Measurements from ENCODE around the gene TTC33.

The TTC33 gene

DNA sequence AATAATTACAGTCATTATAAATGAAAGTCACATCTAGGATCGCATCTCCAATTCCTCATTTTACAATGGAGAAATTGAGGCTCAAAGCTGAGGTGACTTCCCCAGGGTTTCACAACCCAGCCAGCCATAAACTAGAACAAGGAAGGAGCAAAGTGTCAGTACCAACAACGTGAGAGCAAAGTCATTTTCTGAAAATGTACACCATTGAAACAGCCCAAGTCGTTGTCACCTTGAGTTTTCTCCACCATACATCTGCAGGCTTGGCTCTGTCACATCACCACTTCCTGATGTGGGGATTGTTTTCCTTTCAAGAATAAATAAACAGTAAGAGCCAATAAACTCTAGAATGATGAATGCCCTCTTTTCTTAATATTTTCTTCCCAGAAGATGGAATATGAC is 260.5 kb downstream of the TTC33 start:
- TF ChIP-seq, protein P1, sequence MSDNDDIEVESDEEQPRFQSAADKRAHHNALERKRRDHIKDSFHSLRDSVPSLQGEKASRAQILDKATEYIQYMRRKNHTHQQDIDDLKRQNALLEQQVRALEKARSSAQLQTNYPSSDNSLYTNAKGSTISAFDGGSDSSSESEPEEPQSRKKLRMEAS (IDR thresholded peaks at IDR 0.05), result no peak
- TF ChIP-seq, protein P2, sequence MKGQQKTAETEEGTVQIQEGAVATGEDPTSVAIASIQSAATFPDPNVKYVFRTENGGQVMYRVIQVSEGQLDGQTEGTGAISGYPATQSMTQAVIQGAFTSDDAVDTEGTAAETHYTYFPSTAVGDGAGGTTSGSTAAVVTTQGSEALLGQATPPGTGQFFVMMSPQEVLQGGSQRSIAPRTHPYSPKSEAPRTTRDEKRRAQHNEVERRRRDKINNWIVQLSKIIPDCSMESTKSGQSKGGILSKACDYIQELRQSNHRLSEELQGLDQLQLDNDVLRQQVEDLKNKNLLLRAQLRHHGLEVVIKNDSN (IDR thresholded peaks at IDR 0.05), result no peak
- no peak for TF ChIP-seq CREB1 (IDR thresholded peaks at IDR 0.05; ENCODE audit: low read depth)
- TF ChIP-seq, protein P3, sequence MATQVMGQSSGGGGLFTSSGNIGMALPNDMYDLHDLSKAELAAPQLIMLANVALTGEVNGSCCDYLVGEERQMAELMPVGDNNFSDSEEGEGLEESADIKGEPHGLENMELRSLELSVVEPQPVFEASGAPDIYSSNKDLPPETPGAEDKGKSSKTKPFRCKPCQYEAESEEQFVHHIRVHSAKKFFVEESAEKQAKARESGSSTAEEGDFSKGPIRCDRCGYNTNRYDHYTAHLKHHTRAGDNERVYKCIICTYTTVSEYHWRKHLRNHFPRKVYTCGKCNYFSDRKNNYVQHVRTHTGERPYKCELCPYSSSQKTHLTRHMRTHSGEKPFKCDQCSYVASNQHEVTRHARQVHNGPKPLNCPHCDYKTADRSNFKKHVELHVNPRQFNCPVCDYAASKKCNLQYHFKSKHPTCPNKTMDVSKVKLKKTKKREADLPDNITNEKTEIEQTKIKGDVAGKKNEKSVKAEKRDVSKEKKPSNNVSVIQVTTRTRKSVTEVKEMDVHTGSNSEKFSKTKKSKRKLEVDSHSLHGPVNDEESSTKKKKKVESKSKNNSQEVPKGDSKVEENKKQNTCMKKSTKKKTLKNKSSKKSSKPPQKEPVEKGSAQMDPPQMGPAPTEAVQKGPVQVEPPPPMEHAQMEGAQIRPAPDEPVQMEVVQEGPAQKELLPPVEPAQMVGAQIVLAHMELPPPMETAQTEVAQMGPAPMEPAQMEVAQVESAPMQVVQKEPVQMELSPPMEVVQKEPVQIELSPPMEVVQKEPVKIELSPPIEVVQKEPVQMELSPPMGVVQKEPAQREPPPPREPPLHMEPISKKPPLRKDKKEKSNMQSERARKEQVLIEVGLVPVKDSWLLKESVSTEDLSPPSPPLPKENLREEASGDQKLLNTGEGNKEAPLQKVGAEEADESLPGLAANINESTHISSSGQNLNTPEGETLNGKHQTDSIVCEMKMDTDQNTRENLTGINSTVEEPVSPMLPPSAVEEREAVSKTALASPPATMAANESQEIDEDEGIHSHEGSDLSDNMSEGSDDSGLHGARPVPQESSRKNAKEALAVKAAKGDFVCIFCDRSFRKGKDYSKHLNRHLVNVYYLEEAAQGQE (IDR thresholded peaks at IDR 0.05; ENCODE audit: low read depth), result no peak
- no peak for TF ChIP-seq YY1 (IDR thresholded peaks at IDR 0.05; ENCODE audit: low read depth)
- no peak for TF ChIP-seq RAD21 (IDR thresholded peaks at IDR 0.05; ENCODE audit: low read depth)
- no peak for TF ChIP-seq CEBPB (IDR thresholded peaks at IDR 0.05)
- TF ChIP-seq NFIC (IDR thresholded peaks at IDR 0.05), result no peak
- no peak for TF ChIP-seq ZBTB7A (IDR thresholded peaks at IDR 0.05; ENCODE audit: low read depth)
- no peak for TF ChIP-seq EP300 (IDR thresholded peaks at IDR 0.05; ENCODE audit: borderline replicate concordance)
- no peak for TF ChIP-seq EGR1 (IDR thresholded peaks at IDR 0.05)
- TF ChIP-seq TCF12 (IDR thresholded peaks at IDR 0.05; ENCODE audit: low read depth), result no peak
- TF ChIP-seq TAF1 (IDR thresholded peaks at IDR 0.05; ENCODE audit: low read depth), result no peak
- TF ChIP-seq TEAD4 (IDR thresholded peaks at IDR 0.05), result no peak
- no peak for TF ChIP-seq FOXM1 (IDR thresholded peaks at IDR 0.05; ENCODE audit: borderline replicate concordance, low read depth)

DNA sequence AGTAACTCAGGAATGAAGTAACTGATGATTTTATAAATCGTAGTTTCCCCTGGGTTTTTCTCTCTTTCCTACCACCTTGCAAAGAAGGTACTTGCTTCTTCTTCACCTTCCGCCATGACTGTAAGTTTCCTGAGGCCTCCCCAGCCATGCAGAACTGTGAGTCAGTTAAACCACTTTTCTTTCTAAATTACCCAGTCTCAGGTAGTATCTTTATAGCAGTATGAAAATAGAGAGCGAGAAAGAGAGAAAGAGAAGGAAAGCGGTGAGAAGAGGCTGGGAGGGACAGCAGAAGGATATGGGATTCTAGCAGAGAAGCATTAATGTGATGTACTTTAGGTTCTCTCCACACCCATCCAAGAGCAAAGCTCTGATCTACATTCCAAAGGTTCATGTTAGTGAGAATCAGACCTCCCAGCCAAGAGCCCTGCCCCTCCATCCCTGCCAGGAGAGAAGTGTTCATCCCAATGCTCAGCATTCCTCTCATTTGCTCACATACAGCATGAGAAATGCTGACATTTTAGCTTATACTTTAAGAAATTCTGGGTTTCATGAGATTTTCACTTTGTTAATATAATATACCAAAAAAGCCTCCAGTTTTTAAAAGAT is 261.0 kb downstream of the TTC33 start:
- TF ChIP-seq, protein P1 (IDR thresholded peaks at IDR 0.05), result no peak
- TF ChIP-seq RAD21 (IDR thresholded peaks at IDR 0.05; ENCODE audit: low read depth) (no peak), TAF1 (IDR thresholded peaks at IDR 0.05; ENCODE audit: low read depth) (no peak), NFIC (IDR thresholded peaks at IDR 0.05) (no peak), CEBPB (IDR thresholded peaks at IDR 0.05) (no peak), EP300 (IDR thresholded peaks at IDR 0.05; ENCODE audit: borderline replicate concordance) (no peak), EGR1 (IDR thresholded peaks at IDR 0.05) (no peak), TCF12 (IDR thresholded peaks at IDR 0.05; ENCODE audit: low read depth) (no peak), ZBTB7A (IDR thresholded peaks at IDR 0.05; ENCODE audit: low read depth) (no peak), TEAD4 (IDR thresholded peaks at IDR 0.05) (no peak), CREB1 (IDR thresholded peaks at IDR 0.05; ENCODE audit: low read depth) (no peak), FOXM1 (IDR thresholded peaks at IDR 0.05; ENCODE audit: borderline replicate concordance, low read depth) (no peak), YY1 (IDR thresholded peaks at IDR 0.05; ENCODE audit: low read depth) (no peak)
- TF ChIP-seq, protein P2 (IDR thresholded peaks at IDR 0.05), result no peak
- TF ChIP-seq, protein P3 (IDR thresholded peaks at IDR 0.05; ENCODE audit: low read depth), result no peak

DNA sequence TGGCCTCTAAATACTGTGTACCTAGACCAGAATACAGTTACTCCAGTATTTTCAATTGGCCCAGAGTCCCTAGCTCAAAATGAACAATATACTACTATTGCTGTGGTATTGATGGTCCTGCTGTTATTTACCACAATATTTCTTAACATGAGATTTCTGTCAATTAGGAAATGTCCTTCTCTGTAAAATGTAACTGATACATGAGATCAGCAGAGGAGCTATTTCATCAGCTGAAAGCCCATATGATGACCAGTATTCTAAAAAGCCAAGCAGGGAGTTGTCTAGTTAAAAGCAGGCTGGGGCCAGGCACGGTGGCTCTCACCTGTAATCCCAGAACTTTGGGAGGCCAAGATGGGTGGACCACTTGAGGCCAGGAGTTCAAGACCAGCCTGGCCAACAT is 263.7 kb downstream of the TTC33 start:
- no peak for TF ChIP-seq EGR1 (IDR thresholded peaks at IDR 0.05)
- TF ChIP-seq CEBPB (IDR thresholded peaks at IDR 0.05), result no peak
- TF ChIP-seq ZBTB7A (IDR thresholded peaks at IDR 0.05; ENCODE audit: low read depth), result no peak
- no peak for TF ChIP-seq RAD21 (IDR thresholded peaks at IDR 0.05; ENCODE audit: low read depth)
- TF ChIP-seq, protein P3 (IDR thresholded peaks at IDR 0.05; ENCODE audit: low read depth), result no peak
- no peak for TF ChIP-seq YY1 (IDR thresholded peaks at IDR 0.05; ENCODE audit: low read depth)
- TF ChIP-seq CREB1 (IDR thresholded peaks at IDR 0.05; ENCODE audit: low read depth), result no peak
- TF ChIP-seq, protein P1 (IDR thresholded peaks at IDR 0.05), result no peak
- TF ChIP-seq, protein P2 (IDR thresholded peaks at IDR 0.05), result no peak
- no peak for TF ChIP-seq TCF12 (IDR thresholded peaks at IDR 0.05; ENCODE audit: low read depth)
- TF ChIP-seq FOXM1 (IDR thresholded peaks at IDR 0.05; ENCODE audit: borderline replicate concordance, low read depth), result no peak
- no peak for TF ChIP-seq TEAD4 (IDR thresholded peaks at IDR 0.05)
- TF ChIP-seq EP300 (IDR thresholded peaks at IDR 0.05; ENCODE audit: borderline replicate concordance), result no peak
- TF ChIP-seq TAF1 (IDR thresholded peaks at IDR 0.05; ENCODE audit: low read depth), result no peak
- no peak for TF ChIP-seq NFIC (IDR thresholded peaks at IDR 0.05)
